ENCODE data around the gene NUDT21.
A peak's percentile ranks its signal among the peaks of the same experiment; 100 is the strongest.

NUDT21 gene

GRCh38 chr16:56462064-56462796 is 11.1 kb upstream of the NUDT21 start:
- no peak for DNase-seq (ENCODE audit: low read depth, low spot score)
- peaks cover 85% of the 10 kb centered on the region for H3K36me3 ChIP-seq (ENCODE audit: insufficient read depth, insufficient read length, low read length)
- no peaks in the 10 kb centered on the region for H3K27me3 ChIP-seq (ENCODE audit: insufficient read depth, insufficient read length)
- H3K4me1 ChIP-seq (ENCODE audit: insufficient read depth, insufficient read length), result no peaks in the 10 kb centered on the region
- H3K9ac ChIP-seq (ENCODE audit: insufficient read length, low read depth), result no peak overlapping the region
- H3K9me3 ChIP-seq (ENCODE audit: insufficient read depth, low read length), result no peaks in the 10 kb centered on the region
- TF ChIP-seq YY1 (IDR thresholded peaks at IDR 0.05; ENCODE audit: insufficient read depth, insufficient read length) (no peak), SUZ12 (IDR thresholded peaks at IDR 0.05; ENCODE audit: extremely low read depth, insufficient read depth, insufficient read length) (no peak), ZNF274 (IDR thresholded peaks at IDR 0.05; ENCODE audit: low read depth, low read length) (no peak)
- no peak overlapping the region for H3K4me3 ChIP-seq (ENCODE audit: insufficient read length, low read depth)

GRCh38 chr16:56460101-56460500 is 9.0 kb upstream of the NUDT21 start:
- no peak for DNase-seq (ENCODE audit: low read depth, low spot score)
- H3K4me1 ChIP-seq (ENCODE audit: insufficient read depth, insufficient read length), result no peaks in the 10 kb centered on the region
- TF ChIP-seq SUZ12 (IDR thresholded peaks at IDR 0.05; ENCODE audit: extremely low read depth, insufficient read depth, insufficient read length), result no peak
- TF ChIP-seq YY1 (IDR thresholded peaks at IDR 0.05; ENCODE audit: insufficient read depth, insufficient read length), result no peak
- TF ChIP-seq ZNF274 (IDR thresholded peaks at IDR 0.05; ENCODE audit: low read depth, low read length), result no peak
- no peak overlapping the region for H3K4me3 ChIP-seq (ENCODE audit: insufficient read length, low read depth)
- H3K9ac ChIP-seq (ENCODE audit: insufficient read length, low read depth), result no peak overlapping the region
- H3K36me3 ChIP-seq (ENCODE audit: insufficient read depth, insufficient read length, low read length), result peaks cover 83% of the 10 kb centered on the region
- no peaks in the 10 kb centered on the region for H3K9me3 ChIP-seq (ENCODE audit: insufficient read depth, low read length)
- H3K27me3 ChIP-seq (ENCODE audit: insufficient read depth, insufficient read length), result no peaks in the 10 kb centered on the region

GRCh38 chr16:56457927-56458470 is 6.9 kb upstream of the NUDT21 start:
- Histone ChIP-seq H3K9ac (ENCODE audit: insufficient read length, low read depth) (no peak overlapping the region), H3K4me3 (ENCODE audit: insufficient read length, low read depth) (no peak overlapping the region), H3K4me1 (ENCODE audit: insufficient read depth, insufficient read length) (no peaks in the 10 kb centered on the region), H3K27me3 (ENCODE audit: insufficient read depth, insufficient read length) (no peaks in the 10 kb centered on the region), H3K36me3 (ENCODE audit: insufficient read depth, insufficient read length, low read length) (peaks cover 88% of the 10 kb centered on the region), H3K9me3 (ENCODE audit: insufficient read depth, low read length) (no peaks in the 10 kb centered on the region)
- DNase-seq (ENCODE audit: low read depth, low spot score), result no peak
- TF ChIP-seq ZNF274 (IDR thresholded peaks at IDR 0.05; ENCODE audit: low read depth, low read length) (no peak), YY1 (IDR thresholded peaks at IDR 0.05; ENCODE audit: insufficient read depth, insufficient read length) (no peak), SUZ12 (IDR thresholded peaks at IDR 0.05; ENCODE audit: extremely low read depth, insufficient read depth, insufficient read length) (no peak)

GRCh38 chr16:56451753-56452689 is 889 bp upstream of the NUDT21 start:
- Histone ChIP-seq H3K9me3 (ENCODE audit: insufficient read depth, low read length) (no peaks in the 10 kb centered on the region), H3K36me3 (ENCODE audit: insufficient read depth, insufficient read length, low read length) (peaks cover 57% of the 10 kb centered on the region), H3K9ac (ENCODE audit: insufficient read length, low read depth) (peak overlapping the region; percentile 91), H3K4me1 (ENCODE audit: insufficient read depth, insufficient read length) (no peaks in the 10 kb centered on the region), H3K27me3 (ENCODE audit: insufficient read depth, insufficient read length) (no peaks in the 10 kb centered on the region), H3K4me3 (ENCODE audit: insufficient read length, low read depth) (peak overlapping the region; percentile 97)
- TF ChIP-seq SUZ12 (IDR thresholded peaks at IDR 0.05; ENCODE audit: extremely low read depth, insufficient read depth, insufficient read length), result no peak
- TF ChIP-seq YY1 (IDR thresholded peaks at IDR 0.05; ENCODE audit: insufficient read depth, insufficient read length), result no peak
- TF ChIP-seq ZNF274 (IDR thresholded peaks at IDR 0.05; ENCODE audit: low read depth, low read length), result no peak
- DNase-seq (ENCODE audit: low read depth, low spot score), result no peak

GRCh38 chr16:56450275-56450985 is 702 bp downstream of the NUDT21 start:
- Histone ChIP-seq H3K4me1 (ENCODE audit: insufficient read depth, insufficient read length) (no peaks in the 10 kb centered on the region), H3K9me3 (ENCODE audit: insufficient read depth, low read length) (no peaks in the 10 kb centered on the region), H3K4me3 (ENCODE audit: insufficient read length, low read depth) (peak overlapping the region; percentile 97), H3K27me3 (ENCODE audit: insufficient read depth, insufficient read length) (no peaks in the 10 kb centered on the region), H3K9ac (ENCODE audit: insufficient read length, low read depth) (peak overlapping the region; percentile 99), H3K36me3 (ENCODE audit: insufficient read depth, insufficient read length, low read length) (peaks cover 58% of the 10 kb centered on the region)
- TF ChIP-seq ZNF274 (IDR thresholded peaks at IDR 0.05; ENCODE audit: low read depth, low read length) (no peak), YY1 (IDR thresholded peaks at IDR 0.05; ENCODE audit: insufficient read depth, insufficient read length) (no peak), SUZ12 (IDR thresholded peaks at IDR 0.05; ENCODE audit: extremely low read depth, insufficient read depth, insufficient read length) (no peak)
- DNase-seq (ENCODE audit: low read depth, low spot score), result no peak

- H3K36me3 ChIP-seq (ENCODE audit: insufficient read depth, insufficient read length, low read length), result peaks cover 49% of the 10 kb centered on the region
- H3K27me3 ChIP-seq (ENCODE audit: insufficient read depth, insufficient read length), result no peaks in the 10 kb centered on the region
- no peaks in the 10 kb centered on the region for H3K9me3 ChIP-seq (ENCODE audit: insufficient read depth, low read length)
- TF ChIP-seq SUZ12 (IDR thresholded peaks at IDR 0.05; ENCODE audit: extremely low read depth, insufficient read depth, insufficient read length), result no peak
- no peak for TF ChIP-seq YY1 (IDR thresholded peaks at IDR 0.05; ENCODE audit: insufficient read depth, insufficient read length)
- no peak for TF ChIP-seq ZNF274 (IDR thresholded peaks at IDR 0.05; ENCODE audit: low read depth, low read length)
- H3K9ac ChIP-seq (ENCODE audit: insufficient read length, low read depth), result no peak overlapping the region
- H3K4me3 ChIP-seq (ENCODE audit: insufficient read length, low read depth), result no peak overlapping the region
- DNase-seq (ENCODE audit: low read depth, low spot score), result no peak
- H3K4me1 ChIP-seq (ENCODE audit: insufficient read depth, insufficient read length), result no peaks in the 10 kb centered on the region
Measured at GRCh38 chr16:56448005-56448404, 3.1 kb downstream of the NUDT21 start.
